Omental fat pad (tissue), 4 donors: Measurements from ENCODE around the gene GPS1. TPM values are rescaled to one million over a fixed set of nuclear protein-coding genes. Genes with fewer than 3 reads are reported as not detected.

ENCODE experiments used
- ATAC-seq: fragments of 150-250 bp; one replicate; pipeline ENCODE4 v1.9.1; 2016; ENCODE audit warnings: mild to moderate bottlenecking, moderate library complexity; ENCODE audit not compliant: low FRiP score
- DNase-seq: peaks from one replicate; pipeline ENCODE4 v3.0.0-alpha.2; 2019; ENCODE audit warnings: low spot score
- total RNA-seq, 4 donors: library from RNA; depleted of rRNA; stranded (reverse); fragments of >200 nt; gene quantifications; one replicate each; pipeline ENCODE4 v1.1.0, GENCODE V29; 2016
- TF ChIP-seq, protein P1 (sequence below), 3 donors: fragments of 450-650 bp; IDR thresholded peaks; one replicate each; pipeline ENCODE4 v1.5.1; 2016 to 2017; ENCODE audit warnings: antibody characterized with exemption in 3 of 3, mild to moderate bottlenecking in 3 of 3, moderate library complexity in 2 of 3

The GPS1 gene
- total RNA-seq, 4 donors from 2014 or later, result 67.3 to 86.8 (median 81.4) TPM

DNA sequence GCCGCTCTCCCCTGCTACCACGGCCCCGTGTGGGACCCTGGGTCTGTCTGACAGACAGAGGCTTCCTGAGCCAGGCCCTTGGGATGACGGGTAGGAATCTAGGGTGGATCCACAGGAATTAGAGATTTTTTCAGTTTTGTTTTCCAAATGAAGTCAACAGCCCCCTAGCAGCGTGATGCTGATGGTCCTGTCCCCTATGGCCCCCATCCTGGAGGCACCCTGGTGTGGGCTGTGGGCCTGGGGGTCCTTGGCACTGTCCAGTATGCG, 44.5 kb upstream of the GPS1 start:
- TF ChIP-seq, protein P1, sequence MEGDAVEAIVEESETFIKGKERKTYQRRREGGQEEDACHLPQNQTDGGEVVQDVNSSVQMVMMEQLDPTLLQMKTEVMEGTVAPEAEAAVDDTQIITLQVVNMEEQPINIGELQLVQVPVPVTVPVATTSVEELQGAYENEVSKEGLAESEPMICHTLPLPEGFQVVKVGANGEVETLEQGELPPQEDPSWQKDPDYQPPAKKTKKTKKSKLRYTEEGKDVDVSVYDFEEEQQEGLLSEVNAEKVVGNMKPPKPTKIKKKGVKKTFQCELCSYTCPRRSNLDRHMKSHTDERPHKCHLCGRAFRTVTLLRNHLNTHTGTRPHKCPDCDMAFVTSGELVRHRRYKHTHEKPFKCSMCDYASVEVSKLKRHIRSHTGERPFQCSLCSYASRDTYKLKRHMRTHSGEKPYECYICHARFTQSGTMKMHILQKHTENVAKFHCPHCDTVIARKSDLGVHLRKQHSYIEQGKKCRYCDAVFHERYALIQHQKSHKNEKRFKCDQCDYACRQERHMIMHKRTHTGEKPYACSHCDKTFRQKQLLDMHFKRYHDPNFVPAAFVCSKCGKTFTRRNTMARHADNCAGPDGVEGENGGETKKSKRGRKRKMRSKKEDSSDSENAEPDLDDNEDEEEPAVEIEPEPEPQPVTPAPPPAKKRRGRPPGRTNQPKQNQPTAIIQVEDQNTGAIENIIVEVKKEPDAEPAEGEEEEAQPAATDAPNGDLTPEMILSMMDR (IDR thresholded peaks at IDR 0.05), result no peak
- no peak for DNase-seq
- no peak for ATAC-seq

DNA sequence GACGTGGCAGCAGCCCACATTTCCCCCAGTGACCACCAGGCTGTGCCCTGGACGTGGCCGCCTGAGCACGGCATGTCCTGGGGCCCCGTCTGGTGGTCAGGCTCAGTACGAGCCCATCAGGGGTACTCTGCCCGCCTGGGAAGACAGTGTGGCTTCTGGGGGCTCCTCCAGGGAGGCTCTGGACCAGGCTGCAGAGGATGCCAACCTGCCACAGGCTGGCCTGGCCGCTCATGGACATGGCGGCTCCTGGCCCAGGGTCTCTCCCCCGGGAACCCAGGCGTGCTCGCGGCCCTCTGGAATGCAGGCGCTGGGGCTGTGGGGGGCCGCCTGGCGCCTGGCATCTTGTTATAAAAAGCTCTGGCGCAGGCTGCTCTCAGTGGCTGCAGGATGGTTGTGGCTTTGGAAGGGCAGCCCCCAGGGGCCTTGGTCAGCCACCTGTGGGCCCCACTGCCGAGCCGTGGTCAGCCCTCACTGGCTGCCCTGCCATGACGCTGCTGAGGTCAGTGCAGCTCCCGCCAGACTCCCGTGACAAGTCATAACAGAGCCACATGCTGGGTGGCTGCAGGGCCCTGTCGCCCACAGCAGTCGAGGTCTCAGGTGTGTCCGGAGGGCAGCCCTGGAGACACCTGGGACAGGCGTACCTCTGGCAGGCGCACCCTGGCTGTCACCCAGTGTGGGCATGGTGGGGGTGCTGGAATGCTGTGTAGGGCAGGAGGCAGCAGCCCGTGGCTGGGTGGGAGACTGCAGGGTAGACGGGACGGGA, 44.0 kb upstream of the GPS1 start:
- DNase-seq (no peak), ATAC-seq (no peak)
- TF ChIP-seq, protein P1 (IDR thresholded peaks at IDR 0.05), result no peak

DNA sequence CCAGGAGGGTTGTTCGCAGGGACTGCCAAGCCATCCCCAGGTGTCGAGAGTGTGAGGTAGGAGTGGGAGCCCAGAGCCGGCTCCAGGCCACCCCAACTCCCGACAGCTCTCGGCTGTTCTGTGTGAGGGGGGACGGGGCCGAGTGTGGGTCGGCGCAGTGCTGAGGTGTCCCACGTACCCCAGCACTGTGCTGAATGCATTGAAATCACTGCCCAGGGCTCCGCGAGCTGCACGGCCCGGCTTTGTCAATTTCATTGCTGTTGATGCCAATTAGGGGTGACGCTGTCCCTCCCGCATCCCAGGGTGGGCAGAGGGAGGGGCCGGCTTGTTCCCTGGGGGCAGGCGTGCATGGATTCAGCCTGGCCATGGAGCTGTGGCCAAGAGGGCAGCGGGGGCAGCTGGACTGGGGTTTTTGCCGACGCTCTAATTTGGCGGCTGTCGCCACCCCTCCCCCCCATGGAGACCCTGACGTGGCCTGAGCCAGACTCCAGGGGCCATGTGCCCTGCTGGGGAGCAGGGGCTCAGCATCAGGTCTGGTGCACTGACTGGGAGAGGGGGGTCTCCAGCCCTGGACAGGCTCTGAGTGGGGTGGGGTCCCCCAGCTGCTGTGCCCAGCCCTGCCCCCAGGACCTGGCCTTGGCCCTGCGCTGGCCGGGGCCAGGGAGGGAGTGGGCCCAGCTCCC, 43.3 kb upstream of the GPS1 start:
- TF ChIP-seq, protein P1 (IDR thresholded peaks at IDR 0.05), result no peak
- ATAC-seq, result no peak
- no peak for DNase-seq

GRCh38 chr17:82008941-82009405, 42.7 kb upstream of the GPS1 start:
- TF ChIP-seq, protein P1 (IDR thresholded peaks at IDR 0.05), result no peak
- no peak for ATAC-seq
- DNase-seq, result no peak

DNA sequence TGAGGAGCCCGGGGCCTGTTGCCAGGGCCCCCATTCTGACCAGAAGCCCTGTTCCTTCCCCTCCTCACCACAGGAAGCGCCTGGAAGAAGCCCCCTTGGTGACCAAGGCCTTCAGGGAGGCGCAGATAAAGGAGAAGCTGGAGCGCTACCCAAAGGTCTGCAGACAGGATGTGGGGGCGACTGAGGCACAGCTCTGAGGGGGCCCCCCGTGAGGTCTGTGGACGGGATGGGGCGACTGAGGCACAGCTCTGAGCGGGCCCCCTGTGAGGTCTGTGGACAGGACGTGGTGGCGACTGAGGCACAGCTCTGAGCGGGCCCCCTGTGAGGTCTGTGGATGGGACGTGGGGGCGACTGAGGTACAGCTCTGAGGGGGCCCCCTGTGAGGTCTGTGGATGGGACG, 42.3 kb upstream of the GPS1 start:
- DNase-seq (no peak), ATAC-seq (no peak)
- TF ChIP-seq, protein P1 (IDR thresholded peaks at IDR 0.05), result no peak

- TF ChIP-seq, protein P1 (IDR thresholded peaks at IDR 0.05), result no peak
- ATAC-seq, result no peak
- no peak for DNase-seq
Observed at GRCh38 chr17:82010575-82011525, 40.8 kb upstream of the GPS1 start.
